HG02840 (cell line): ENCODE data around the gene CNOT2.
A peak's percentile ranks its signal among the peaks of the same experiment; 100 is the strongest.
"Not testable (repeated sequence)": the region's sequence is repeated elsewhere in the genome, so short reads cannot be mapped to it uniquely, and the experiment has no call there.

Source experiments
- ATAC-seq: cut with Tn5 transposase; IDR thresholded peaks from one replicate; pipeline ENCODE4 v1.9.1; 2021; ENCODE audit warnings: mild to moderate bottlenecking, moderate library complexity, moderate number of reproducible peaks; ENCODE audit not compliant: unreplicated experiment, low FRiP score

CNOT2 gene

GRCh38 chr12:70292017-70292776 lies 49.0 kb downstream of the CNOT2 start:
- no peak for ATAC-seq

- not testable (repeated sequence) for ATAC-seq
Observed at GRCh38 chr12:70304684-70305555, 61.7 kb downstream of the CNOT2 start.

- ATAC-seq = no peak
Observed at GRCh38 chr12:70305794-70306193, 62.6 kb downstream of the CNOT2 start.

- no peak for ATAC-seq
Observed at GRCh38 chr12:70306676-70307075, 63.4 kb downstream of the CNOT2 start.

GRCh38 chr12:70307868-70308267 lies 64.6 kb downstream of the CNOT2 start:
- no peak for ATAC-seq

GRCh38 chr12:70309348-70309747 lies 66.1 kb downstream of the CNOT2 start:
- no peak for ATAC-seq

- no peak for ATAC-seq
Observed at GRCh38 chr12:70314145-70314544, 70.9 kb downstream of the CNOT2 start.

- peak; percentile 85 for ATAC-seq
Observed at GRCh38 chr12:70317781-70318180, 74.5 kb downstream of the CNOT2 start.

- no peak for ATAC-seq
Observed at GRCh38 chr12:70319605-70320004, 76.4 kb downstream of the CNOT2 start.

GRCh38 chr12:70321191-70321590 lies 78.0 kb downstream of the CNOT2 start:
- ATAC-seq = no peak

GRCh38 chr12:70327541-70327940 lies 84.3 kb downstream of the CNOT2 start:
- ATAC-seq = no peak

- no peak for ATAC-seq
Observed at GRCh38 chr12:70329728-70330127, 86.5 kb downstream of the CNOT2 start.

- ATAC-seq = no peak
Observed at GRCh38 chr12:70330158-70330557, 86.9 kb downstream of the CNOT2 start.

- ATAC-seq = no peak
Observed at GRCh38 chr12:70332236-70332635, 89.0 kb downstream of the CNOT2 start.

- ATAC-seq = no peak
Observed at GRCh38 chr12:70334742-70335141, 91.5 kb downstream of the CNOT2 start.

GRCh38 chr12:70338531-70338930 lies 95.3 kb downstream of the CNOT2 start:
- ATAC-seq = no peak

GRCh38 chr12:70351076-70351475 lies 107.8 kb downstream of the CNOT2 start:
- ATAC-seq = no peak

GRCh38 chr12:70353780-70354660 lies 110.8 kb downstream of the CNOT2 start:
- no peak for ATAC-seq

GRCh38 chr12:70354787-70355186 lies 111.6 kb downstream of the CNOT2 start:
- ATAC-seq = no peak

- ATAC-seq = no peak
Observed at GRCh38 chr12:70355972-70356371, 112.7 kb downstream of the CNOT2 start.
